HG03066 (cell line): ENCODE results near the gene SPTLC2.
"Not testable (repeated sequence)": the region's sequence is repeated elsewhere in the genome, so short reads cannot be mapped to it uniquely, and the experiment has no call there.

ENCODE experiments used
- ATAC-seq: cut with Tn5 transposase; IDR thresholded peaks from one replicate; pipeline ENCODE4 v1.9.1; 2021; ENCODE audit warnings: low read depth; ENCODE audit not compliant: unreplicated experiment

Gene SPTLC2, protein sequence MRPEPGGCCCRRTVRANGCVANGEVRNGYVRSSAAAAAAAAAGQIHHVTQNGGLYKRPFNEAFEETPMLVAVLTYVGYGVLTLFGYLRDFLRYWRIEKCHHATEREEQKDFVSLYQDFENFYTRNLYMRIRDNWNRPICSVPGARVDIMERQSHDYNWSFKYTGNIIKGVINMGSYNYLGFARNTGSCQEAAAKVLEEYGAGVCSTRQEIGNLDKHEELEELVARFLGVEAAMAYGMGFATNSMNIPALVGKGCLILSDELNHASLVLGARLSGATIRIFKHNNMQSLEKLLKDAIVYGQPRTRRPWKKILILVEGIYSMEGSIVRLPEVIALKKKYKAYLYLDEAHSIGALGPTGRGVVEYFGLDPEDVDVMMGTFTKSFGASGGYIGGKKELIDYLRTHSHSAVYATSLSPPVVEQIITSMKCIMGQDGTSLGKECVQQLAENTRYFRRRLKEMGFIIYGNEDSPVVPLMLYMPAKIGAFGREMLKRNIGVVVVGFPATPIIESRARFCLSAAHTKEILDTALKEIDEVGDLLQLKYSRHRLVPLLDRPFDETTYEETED

GRCh38 chr14:77616454-77617229 lies at the start of gene SPTLC2:
SPTLC2 (minus strand) TSS chr14:77616637; CDS start chr14:77616579, 58 bp downstream.
- ATAC-seq: peak; percentile 90

GRCh38 chr14:77663293-77663692 lies 46.9 kb upstream of the SPTLC2 start:
- no peak for ATAC-seq

- ATAC-seq: not testable (repeated sequence)
Measured at GRCh38 chr14:77661562-77661961, 45.1 kb upstream of the SPTLC2 start.

DNA sequence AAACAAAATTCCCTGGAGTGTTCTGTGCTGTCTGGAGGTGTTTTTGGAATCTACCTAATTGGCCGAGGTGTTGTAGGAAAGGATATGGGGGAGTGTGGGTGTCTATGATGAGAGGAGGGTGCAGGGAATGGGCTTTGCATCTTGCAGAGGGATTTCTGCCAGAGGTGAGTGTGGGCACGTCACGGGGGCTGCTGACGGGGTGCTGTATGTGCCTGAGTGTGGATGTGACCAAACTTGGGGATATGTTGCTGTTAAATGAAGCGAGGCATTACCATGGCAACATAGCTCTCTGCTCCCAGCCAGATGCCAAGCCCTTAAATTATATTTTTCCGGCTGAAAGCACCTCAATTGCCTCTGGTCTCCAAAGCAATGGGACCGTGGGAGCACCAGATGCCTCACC lies 44.3 kb upstream of the SPTLC2 start:
- no peak for ATAC-seq

GRCh38 chr14:77659831-77660230 lies 43.4 kb upstream of the SPTLC2 start:
- no peak for ATAC-seq

DNA sequence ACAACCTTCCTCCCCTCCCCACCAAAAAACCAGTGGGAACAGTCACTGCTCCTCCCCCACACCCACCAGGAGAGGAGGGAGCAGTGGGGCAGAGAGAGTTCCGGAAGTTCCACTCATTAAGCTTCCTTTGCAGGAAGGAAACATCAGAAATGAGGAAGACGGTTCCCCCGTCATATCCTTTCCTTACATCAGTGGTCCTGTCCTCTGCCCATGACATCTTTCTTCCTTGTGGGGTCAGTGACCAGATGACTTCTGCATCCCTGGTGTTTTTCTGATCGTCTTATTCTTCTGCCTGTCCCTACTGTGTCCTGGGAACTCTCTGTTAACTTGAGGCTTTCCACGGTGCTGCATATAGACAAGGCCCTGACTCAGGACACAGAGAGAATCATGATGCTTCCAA lies 40.8 kb upstream of the SPTLC2 start:
- no peak for ATAC-seq

DNA sequence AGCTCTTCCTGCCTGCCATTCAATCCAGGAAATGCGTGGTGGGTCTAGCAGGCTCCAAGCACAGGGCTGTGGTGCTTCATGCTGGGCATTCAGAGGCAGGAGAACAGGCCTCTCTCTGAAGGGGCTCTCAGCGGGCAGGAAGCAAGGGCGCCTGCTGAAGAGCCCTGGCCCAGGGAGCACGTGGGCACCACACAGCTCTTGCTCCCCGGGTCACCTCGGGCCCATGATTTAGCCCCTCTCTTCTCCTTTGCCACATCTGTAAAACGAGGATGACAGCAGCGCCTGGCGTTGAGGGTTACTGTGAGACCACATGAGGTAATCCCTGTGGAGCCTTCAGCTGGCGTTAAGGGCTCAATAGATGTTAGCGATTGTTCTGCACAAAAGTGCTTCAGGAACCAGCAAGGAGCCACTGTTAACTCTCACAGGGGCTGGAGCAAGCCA lies 37.6 kb upstream of the SPTLC2 start:
- ATAC-seq: no peak

DNA sequence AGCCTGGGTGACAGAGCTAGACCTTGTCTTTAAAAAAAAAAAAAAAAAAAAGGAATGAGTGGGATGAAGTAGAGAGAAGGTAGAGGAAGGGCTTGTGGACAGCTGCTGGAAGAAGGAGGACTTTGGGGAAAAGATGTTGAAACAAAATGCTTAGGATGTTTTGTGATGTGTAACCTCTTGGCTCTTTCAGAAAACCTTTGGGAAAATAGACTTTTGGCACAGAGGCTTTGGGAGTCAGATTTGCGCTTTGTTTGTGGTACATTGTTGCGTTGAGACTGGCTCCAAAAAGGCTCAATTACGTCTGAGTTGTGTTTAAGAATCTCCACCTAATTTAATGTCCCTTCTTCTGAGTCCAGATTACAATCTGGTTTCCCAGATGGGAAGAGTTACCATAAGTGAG lies 32.9 kb upstream of the SPTLC2 start:
- no peak for ATAC-seq

- ATAC-seq: no peak
Measured at GRCh38 chr14:77648520-77649200, 32.2 kb upstream of the SPTLC2 start.

- no peak for ATAC-seq
Measured at GRCh38 chr14:77647853-77648252, 31.4 kb upstream of the SPTLC2 start.

GRCh38 chr14:77646907-77647306 lies 30.5 kb upstream of the SPTLC2 start:
- no peak for ATAC-seq

DNA sequence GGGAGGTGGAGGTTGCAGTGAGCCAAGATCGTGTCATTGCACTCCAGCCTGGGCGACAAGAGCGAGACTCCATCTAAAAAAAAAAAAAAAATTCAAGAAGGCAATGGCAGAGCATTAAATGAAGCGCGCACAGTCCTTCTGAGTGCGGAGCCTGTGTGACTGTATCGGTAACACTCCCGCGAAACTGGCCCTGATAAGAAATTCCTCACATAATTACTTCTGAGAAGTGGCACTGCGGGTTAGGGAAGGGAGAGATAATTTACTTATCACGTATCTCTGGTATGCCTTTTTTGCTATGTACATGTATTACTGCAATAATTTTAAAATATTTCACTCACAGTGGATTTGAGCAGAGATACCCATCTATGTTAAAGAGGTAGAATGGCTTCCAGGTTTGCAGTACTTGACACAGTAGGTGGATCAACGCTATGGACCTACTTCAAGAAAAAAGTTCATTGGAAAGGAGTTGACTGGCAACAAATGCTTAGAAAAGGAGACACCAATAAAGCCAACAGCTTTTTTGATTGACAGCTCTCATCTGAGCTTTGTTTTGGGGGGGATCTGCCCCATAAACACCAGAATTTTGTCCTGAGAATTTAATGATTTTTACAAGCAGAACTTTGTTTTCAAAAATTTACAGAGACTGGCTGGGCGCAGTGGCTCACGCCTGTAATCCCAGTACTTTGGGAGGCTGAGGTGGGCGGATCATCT lies 29.2 kb upstream of the SPTLC2 start:
- ATAC-seq: no peak

- ATAC-seq: no peak
Measured at GRCh38 chr14:77642407-77642806, 26.0 kb upstream of the SPTLC2 start.

DNA sequence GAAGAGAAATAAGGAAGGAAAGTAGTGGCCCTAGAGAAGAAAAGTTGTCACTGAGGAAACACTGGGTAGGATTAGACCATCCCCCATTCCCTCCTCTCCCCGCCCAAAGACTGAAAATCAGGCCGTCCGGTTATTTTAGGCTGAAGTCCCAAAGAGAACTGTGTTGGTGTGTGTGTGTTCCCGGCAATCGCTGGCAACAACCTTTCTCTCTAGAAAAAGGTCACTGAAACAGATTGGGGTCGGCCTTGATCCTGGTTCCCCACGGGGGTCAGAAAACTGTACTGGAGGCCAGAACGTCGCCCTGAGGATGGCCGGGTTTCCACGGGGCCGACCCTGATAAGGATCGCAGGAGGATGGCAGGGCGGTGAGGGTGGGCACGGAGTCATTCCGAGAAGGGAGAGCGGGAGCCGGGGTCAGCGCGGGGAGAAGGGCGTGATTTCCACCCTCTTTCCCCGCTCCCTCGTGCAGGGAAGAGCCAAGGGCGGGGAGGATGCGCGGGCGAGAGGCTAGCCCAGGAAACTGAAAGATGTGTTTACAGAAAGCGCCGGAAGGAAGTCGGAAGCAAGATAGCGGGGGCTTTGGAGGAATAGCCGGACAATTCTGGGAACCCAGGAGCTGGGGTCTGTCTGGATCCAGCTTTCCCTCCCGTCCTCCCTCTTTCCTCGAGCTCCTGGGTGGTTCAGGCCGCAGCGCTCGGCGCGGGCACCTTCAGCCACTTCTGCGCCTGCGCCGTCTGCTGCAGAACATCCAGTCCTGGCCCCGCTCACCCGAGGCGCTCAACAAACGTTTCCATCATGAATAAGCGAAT lies 25.3 kb upstream of the SPTLC2 start:
- ATAC-seq: no peak

- no peak for ATAC-seq
Measured at GRCh38 chr14:77640756-77641533, 24.5 kb upstream of the SPTLC2 start.

DNA sequence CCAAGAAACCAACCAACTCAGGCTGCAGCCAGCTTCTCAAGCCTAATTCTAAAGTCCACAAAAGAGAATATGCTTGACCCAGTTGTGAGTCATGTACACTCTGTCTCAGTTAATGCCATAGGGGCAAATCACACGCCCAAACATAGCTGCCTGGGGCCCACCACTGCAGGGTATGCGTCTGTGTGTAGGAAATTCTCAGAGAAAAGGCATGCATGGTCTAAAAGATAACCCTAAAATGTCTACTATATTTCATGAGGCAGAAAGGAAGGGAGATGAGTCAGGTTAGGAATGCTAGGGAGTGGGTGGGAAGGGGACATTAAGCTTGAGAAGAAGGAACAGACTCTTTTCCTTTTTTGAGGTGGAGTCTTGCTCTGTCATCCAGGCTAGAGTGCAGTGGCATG lies 22.3 kb upstream of the SPTLC2 start:
- no peak for ATAC-seq

DNA sequence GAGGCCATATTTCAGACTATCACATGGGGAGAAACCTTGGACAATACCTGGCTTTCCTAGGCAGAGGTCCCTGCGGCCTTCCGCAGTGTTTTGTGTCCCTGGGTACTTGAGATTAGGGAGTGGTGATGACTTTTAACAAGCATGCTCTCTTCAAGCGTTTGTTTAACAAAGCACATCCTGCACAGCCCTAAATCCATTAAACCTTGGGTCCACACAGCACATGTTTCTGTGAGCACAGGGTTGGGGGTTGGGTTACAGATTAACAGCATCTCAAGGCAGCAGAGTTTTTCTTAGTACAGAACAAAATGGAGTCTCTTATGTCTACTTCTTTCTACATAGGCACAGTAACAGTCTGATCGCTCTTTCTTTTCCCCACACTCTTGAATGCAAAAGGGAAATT lies 19.4 kb upstream of the SPTLC2 start:
- ATAC-seq: not testable (repeated sequence)

DNA sequence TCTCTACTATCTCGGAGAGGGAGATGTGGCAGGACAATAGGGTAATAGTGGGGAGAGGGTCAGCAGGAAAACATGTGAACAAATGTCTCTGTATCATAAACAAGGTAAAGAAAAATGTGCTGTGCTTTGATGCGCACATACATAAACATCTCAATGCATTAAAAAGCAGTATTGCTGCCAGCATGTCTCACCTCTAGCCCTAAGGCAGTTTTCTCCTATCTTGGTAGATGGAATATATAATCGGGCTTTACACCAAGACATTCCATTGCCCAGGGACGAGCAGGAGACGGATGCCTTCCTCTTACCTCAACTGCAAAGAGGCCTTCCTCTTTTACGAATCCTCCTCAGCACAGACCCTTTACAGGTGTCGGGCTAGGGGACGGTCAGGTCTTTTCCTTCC lies 19.0 kb upstream of the SPTLC2 start:
- ATAC-seq: not testable (repeated sequence)

GRCh38 chr14:77630111-77630510 lies 13.7 kb upstream of the SPTLC2 start:
- ATAC-seq: no peak
